ENCODE data around the gene UQCR10.

- TF ChIP-seq, protein P1, sequence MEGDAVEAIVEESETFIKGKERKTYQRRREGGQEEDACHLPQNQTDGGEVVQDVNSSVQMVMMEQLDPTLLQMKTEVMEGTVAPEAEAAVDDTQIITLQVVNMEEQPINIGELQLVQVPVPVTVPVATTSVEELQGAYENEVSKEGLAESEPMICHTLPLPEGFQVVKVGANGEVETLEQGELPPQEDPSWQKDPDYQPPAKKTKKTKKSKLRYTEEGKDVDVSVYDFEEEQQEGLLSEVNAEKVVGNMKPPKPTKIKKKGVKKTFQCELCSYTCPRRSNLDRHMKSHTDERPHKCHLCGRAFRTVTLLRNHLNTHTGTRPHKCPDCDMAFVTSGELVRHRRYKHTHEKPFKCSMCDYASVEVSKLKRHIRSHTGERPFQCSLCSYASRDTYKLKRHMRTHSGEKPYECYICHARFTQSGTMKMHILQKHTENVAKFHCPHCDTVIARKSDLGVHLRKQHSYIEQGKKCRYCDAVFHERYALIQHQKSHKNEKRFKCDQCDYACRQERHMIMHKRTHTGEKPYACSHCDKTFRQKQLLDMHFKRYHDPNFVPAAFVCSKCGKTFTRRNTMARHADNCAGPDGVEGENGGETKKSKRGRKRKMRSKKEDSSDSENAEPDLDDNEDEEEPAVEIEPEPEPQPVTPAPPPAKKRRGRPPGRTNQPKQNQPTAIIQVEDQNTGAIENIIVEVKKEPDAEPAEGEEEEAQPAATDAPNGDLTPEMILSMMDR (IDR thresholded peaks at IDR 0.05): no peak
- TF ChIP-seq POLR2A (IDR thresholded peaks at IDR 0.05): no peak
Observed at GRCh38 chr22:29738118-29738815, 28.9 kb upstream of the UQCR10 start.

All from thyroid gland (tissue), 4 donors.